HG03378 (cell line): ENCODE data around the gene ZNF341.

Experiments used
- ATAC-seq: cut with Tn5 transposase; IDR thresholded peaks from one replicate; pipeline ENCODE4 v1.9.1; 2021; ENCODE audit warnings: mild to moderate bottlenecking, moderate library complexity; ENCODE audit not compliant: unreplicated experiment

Gene ZNF341

GRCh38 chr20:33701629-33702450 lies 30.0 kb upstream of the ZNF341 start:
- no peak for ATAC-seq

DNA sequence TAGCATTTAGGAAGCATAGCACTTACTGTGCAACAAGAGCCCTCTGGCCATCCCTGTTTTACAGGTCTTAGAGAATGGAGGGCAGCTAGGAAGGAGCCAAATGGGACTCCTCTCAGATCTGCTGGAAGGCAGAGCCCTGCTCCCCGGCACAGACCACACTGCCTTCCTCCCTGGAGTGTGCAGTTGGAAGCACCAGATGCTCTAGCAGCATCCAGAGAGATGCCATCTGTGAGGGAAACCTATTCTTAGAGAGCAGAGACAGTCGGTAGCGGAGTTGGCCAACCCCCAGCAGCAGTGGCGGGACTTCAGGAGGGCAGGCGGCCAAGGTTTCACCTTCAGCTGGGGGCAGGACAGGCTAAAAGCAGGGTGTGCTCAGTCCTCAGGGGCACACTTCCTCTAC lies 28.9 kb upstream of the ZNF341 start:
- ATAC-seq: no peak

DNA sequence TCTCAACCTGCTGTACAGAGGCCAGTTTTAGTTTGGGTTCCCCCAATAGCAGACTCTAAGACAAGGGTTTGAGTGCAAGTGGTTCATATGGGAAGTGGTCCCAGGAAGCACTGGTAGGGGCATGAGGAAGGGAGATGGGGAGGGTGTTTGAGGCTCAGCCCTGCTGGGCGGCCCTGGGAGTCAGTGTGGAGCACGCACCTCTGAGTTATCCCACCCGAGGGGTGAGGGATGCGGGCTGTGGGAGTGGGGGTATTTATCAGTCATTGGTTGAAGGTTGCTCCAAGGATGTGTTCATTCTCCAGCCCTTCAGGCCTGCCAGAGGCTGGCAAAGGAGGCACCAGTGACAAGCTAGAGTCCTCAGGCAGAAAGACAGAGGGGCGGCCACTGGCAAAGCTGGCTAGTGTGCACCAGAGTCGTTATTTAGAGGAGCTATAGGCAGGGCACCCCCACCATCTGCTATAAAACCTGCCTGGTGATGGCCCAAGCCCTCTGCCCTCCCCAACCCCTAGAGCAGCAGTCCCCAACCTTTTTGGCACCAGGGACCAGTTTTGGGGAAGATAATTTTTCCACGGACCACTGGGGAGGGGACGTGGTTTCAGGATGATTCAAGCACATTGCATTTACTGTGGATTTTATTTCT lies 28.2 kb upstream of the ZNF341 start:
- no peak for ATAC-seq

DNA sequence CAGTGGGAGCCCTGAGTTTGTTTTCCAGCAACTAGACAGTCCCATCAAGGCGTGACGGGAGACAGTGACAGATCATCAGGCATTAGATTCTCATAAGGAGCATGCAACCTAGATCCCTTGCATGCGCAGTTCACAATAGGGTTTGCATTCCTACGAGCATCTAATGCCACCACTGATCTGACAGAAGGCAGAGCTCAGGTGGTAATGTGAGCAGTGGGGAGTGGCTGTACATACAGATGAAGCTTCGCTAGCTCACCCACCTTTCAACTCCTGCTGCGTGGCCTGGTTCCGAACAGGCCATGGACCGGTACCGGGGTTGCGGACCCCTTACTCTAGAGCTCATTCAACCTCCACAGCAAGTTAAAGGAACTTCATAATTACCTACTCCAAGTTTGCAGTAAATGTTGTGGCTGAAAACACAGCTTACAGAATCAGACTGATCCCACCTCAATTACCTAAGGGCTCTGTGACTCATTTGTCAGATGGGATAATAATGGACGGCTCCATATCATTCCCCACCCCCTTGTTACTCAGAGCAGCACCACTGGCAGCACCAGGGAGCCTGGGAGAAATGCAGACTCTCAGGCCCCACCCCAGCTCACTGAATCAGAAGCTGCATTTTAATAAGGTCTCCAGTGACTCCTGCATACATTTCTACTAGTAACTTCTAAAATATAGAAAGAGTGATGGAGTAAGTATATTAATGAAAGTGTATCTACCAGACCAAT lies 27.4 kb upstream of the ZNF341 start:
- no peak for ATAC-seq

GRCh38 chr20:33707668-33708067 lies 24.1 kb upstream of the ZNF341 start:
- ATAC-seq: no peak

- ATAC-seq: no peak
Observed at GRCh38 chr20:33709398-33709797, 22.4 kb upstream of the ZNF341 start.

DNA sequence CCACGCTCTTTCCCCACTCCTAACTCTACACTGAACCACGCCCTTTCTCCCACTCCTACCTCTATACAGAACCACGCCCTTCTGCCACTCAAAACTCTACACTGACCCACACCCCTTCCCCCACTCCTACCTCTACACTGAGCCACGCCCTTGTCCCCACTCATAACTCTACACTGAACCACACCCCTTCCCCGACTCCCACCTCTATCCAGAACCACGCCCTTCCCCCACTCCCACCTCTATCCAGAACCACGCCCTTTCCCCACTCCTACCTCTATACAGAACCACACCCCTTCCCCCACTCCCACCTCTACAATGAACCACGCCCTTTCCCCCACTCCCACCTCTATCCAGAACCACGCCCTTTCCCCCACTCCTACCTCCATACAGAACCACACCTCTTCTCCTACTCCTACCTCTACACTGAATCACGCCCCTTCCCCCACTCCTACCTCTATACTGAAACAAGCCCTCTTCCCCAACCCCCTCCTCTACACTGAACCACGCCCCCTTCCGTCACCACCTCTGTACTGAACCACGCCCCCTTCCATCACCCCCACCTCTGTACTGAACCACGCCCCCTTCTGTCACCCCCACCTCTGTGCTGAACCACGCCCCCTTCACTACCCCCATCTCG lies 21.8 kb upstream of the ZNF341 start:
- no peak for ATAC-seq

DNA sequence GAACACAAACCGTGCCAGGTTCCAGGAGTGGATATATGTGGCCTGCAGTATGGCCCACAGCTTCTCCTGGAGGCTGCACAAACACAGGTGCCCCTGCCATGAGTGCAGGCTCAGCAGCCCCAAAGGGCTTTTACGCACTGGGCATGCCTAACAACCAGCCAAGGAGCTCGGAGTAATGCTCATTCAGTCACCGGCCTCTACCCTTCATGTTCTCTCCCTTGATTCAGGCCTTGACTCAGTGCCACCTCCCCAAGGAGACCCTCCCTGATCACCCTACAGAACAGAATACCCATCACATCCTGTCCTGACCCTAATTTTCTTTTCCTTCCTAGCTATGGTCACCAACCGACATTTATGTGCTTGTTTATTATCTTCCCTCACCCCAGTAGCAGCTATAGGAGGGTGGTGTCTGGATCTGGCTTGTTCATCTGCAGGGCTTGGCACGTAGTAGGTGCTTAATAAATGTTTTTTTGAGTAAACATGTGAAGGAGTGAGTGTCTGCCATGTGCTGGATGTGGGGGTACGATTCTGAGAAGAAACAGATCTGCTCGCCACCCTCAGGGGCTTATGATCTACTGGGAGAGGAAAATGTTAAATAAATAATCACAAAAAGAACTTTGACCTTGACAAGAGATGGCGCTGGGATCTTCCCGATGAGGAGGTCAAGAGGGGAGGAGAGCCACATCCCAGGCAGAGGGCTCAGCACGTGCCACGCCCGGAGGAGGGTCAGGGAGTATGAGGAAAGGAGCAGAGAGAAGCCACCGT lies 20.9 kb upstream of the ZNF341 start:
- no peak for ATAC-seq

GRCh38 chr20:33711446-33711738 lies 20.4 kb upstream of the ZNF341 start:
- ATAC-seq: no peak

DNA sequence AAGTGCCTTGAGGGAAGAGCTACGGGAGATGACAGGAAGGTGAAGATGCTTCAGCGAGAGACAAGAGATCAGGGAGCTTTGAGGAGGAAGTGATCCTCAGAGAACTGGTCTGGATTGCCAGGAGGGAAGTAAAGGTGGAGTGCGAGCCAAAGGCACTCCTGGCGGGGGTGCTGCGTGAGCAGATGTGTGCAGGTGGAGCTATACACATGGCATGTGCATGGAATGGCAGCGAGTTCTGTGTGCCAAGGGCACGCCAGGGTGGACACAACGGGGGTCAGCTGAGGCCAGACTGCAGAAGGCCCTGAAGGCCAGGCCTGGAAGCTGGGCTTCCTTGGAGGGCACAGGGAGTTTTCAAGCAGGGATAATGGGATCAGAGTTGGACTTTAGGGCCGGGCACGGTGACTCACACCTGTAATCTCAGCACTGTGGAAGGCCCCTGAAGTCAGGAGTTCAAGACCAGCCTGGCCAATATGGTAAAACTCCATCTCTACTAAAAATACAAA lies 17.9 kb upstream of the ZNF341 start:
- ATAC-seq: no peak

GRCh38 chr20:33716498-33716897 lies 15.3 kb upstream of the ZNF341 start:
- no peak for ATAC-seq

GRCh38 chr20:33719277-33719988 lies 12.4 kb upstream of the ZNF341 start:
- no peak for ATAC-seq

DNA sequence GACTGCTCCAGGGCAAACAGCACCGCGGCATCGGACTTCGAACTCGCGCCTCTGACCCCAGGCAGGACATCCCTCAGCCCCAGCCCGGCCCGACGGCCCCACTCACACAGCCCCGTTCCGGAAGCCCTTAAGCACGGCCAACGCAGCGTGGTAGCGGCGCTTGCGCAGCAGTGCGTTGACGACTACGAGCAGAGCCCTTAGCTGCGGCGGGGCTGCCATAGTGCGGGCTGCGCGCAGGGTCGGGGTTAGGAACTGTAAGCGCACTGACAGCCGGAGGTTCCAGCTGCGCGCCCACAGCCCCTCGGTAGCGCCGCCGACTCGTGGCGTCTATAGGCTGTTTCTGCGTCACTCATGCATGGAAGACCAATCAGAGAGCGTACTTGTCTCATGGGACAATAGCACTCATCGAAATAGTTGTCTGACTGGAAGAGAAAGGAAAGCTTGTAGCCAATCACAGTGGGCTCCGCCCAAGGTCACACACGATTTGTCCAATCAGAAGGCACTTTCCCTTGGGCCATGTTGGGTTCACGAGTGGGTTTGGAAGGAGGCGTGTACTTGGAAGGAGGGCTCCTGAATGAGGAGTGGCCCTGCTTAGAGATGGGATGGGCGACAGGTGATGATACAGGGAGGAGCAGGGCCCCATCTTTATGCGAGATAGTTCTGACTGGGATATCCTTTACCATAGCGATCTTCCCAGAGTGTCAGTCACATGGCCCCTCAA lies 11.6 kb upstream of the ZNF341 start, which contains the start of gene PXMP4:
Gene PXMP4 (minus strand): TSS at position 322 of the 721 bp plus-strand sequence. CDS start 103 bp downstream, at position 219.
- ATAC-seq: peak; percentile 97

DNA sequence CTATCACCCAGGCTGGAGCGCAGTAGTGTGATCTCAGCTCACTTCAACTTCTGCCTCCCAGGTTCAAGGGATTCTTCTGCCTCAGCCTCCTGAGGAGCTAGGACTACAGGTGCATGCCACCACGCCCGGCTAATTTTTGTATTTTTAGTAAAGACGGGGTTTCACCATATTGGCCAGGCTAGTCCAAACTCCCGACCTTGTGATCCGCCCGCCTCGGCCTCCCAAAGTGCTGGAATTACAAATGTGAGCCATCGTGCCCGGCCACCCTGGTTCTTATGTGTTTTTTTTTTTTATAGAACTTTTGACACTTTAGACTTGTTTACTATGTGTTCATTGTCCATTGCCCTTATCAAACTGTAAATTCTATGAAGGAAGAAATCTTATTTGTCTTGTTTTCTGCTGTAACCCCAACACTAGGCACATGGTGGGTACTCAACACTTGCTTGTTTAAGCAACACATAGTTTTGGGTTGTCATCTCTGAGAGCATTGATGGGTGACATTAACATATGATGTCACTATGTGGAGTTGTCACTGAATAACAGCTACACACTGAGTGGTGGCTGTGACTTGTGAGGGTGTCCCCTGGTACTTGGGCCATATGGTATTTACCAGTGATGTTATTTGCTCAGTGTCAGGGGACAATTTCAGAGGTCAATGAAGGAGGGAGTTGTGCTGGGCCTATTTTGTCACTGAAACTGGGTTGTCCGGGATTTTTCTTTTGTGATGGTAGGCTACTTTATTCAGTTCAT lies 10.2 kb upstream of the ZNF341 start:
- no peak for ATAC-seq

DNA sequence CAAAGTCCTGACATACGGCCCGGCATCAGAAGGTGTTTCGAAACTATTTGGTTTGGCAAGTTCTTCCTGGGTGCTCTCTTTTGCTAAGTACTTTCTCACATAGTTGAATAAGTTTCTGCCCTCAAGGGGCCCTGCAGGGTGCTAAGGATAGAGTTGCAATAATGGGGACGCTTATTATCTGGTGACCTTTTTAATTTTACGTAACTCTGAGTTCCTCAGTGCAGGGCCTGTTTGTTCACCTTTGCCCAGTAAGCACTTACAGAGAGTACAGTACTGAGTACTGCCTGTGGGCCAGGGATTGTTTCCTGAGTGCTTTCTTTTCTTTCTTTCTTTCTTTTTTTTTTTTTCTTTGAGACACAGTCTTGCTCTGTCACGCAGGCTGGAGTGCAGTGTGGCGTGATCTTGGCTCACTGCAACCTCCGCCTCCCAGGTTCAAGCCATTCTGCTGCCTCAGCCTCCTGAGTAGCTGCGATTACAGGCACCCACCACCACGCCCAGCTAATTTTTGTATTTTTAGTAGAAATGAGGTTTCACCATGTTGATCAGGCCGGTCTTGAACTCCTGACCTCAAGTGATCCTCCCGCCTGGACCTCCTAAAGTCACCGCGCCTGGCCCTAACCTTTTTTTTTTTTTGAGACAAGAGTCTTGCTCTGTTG lies 7.2 kb upstream of the ZNF341 start:
- no peak for ATAC-seq

DNA sequence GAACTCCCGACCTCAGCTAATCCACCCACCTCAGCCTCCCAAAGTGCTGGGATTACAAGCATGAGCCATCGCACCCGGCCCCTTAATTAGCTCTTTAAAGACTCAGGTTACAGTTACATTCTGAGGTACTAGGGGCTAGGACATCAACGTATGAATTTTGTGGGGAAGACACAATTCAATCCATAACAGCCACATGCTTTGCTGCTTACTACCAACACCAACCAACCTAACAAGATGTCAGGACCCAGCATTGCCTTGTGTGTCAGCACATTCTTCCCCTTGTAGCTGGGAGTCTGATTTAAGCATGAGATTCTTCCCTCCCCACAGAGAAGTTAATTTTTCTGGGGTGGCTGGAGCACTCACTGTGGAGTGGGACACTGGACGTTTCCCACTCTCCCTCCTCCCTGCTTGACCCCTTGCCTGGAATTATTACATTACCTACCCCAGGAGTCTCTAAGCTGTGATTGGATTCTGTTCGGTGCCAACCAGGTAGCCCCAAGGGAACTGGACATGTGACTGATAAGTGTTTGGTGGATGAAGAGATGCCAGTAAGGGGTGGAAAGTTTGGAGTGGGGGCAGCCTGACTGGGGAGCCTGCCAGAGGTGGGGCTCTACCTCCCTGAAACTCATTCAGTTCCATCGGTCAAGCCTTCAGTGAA lies 6.1 kb upstream of the ZNF341 start:
- ATAC-seq: no peak

- ATAC-seq: no peak
Observed at GRCh38 chr20:33727115-33727479, 4.7 kb upstream of the ZNF341 start.

DNA sequence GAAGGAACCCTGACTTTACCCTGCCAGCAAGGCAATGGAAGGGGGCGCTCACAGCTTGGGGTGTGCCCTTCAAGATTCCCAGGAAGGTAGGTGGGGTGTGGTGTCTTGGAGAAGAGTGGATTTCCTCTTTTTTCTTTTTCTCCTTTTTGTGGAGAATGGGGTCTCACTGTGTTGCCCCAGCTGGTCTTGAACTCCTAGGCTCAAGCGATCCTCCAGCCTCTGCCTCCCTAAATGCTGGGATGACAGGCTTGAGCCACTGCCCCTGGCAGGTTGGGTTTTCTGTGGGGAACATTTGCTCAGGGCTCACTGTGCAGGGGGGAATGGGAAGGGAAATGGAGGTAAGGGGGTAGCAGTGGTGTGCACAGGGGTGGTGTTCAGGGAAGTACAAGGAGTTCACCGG lies 4.0 kb upstream of the ZNF341 start:
- no peak for ATAC-seq
